HG03432 (cell line): ENCODE measurements around the gene TNXB.
"Not testable (repeated sequence)": the region's sequence is repeated elsewhere in the genome, so short reads cannot be mapped to it uniquely, and the experiment has no call there.

ENCODE experiments used
- ATAC-seq: cut with Tn5 transposase; IDR thresholded peaks from one replicate; pipeline ENCODE4 v1.9.1; 2021; ENCODE audit warnings: mild to moderate bottlenecking, moderate library complexity; ENCODE audit not compliant: unreplicated experiment

TNXB gene

GRCh38 chr6:32109114-32109764 lies at the start of gene TNXB:
TSS of gene TNXB (minus strand) at chr6:32109338. CDS start at chr6:32098198, 11,140 bp downstream.
- ATAC-seq: no peak

- no peak for ATAC-seq
Observed at GRCh38 chr6:32158052-32158451, 48.9 kb upstream of the TNXB start.

- ATAC-seq: no peak
Observed at GRCh38 chr6:32156891-32157290, 47.8 kb upstream of the TNXB start.

GRCh38 chr6:32154514-32155161 lies 45.5 kb upstream of the TNXB start:
- peak; percentile 76 for ATAC-seq

GRCh38 chr6:32153564-32154513 lies 44.7 kb upstream of the TNXB start, which contains the start of gene PPT2:
TSS of gene PPT2 (plus strand) at chr6:32154141. CDS start at chr6:32154595, 454 bp downstream.
- ATAC-seq: peak; percentile 35

- no peak for ATAC-seq
Observed at GRCh38 chr6:32152769-32153563, 43.8 kb upstream of the TNXB start.

GRCh38 chr6:32151863-32152768 lies 43.0 kb upstream of the TNXB start, which contains the start of gene PRRT1:
TSS of gene PRRT1 (minus strand) at chr6:32151939. CDS start at chr6:32151827, 112 bp downstream.
- ATAC-seq: no peak

GRCh38 chr6:32151181-32151862 lies 42.2 kb upstream of the TNXB start:
- no peak for ATAC-seq

GRCh38 chr6:32149932-32150870 lies 41.1 kb upstream of the TNXB start:
- no peak for ATAC-seq

GRCh38 chr6:32149092-32149755 lies 40.1 kb upstream of the TNXB start:
- no peak for ATAC-seq

- no peak for ATAC-seq
Observed at GRCh38 chr6:32148289-32149091, 39.4 kb upstream of the TNXB start.

GRCh38 chr6:32147401-32148132 lies 38.4 kb upstream of the TNXB start:
- no peak for ATAC-seq

GRCh38 chr6:32146687-32147086 lies 37.5 kb upstream of the TNXB start:
- no peak for ATAC-seq

- no peak for ATAC-seq
Observed at GRCh38 chr6:32146287-32146686, 37.1 kb upstream of the TNXB start.

- ATAC-seq: not testable (repeated sequence)
Observed at GRCh38 chr6:32144238-32144637, 35.1 kb upstream of the TNXB start.
